ENCODE data around the gene MYLK.

The MYLK gene

GRCh38 chr3:123635717-123636116, 248.4 kb downstream of the MYLK start:
- in situ Hi-C loops (cut with MboI; ENCODE audit: low pct_unique_long_range_greater_than_20kb, low sequenced_read_pairs, unreplicated experiment): no loop called here
- no peak for DNase-seq (ENCODE audit: low spot score)
- TF ChIP-seq CTCF (IDR thresholded peaks at IDR 0.05; ENCODE audit: extremely low read depth, insufficient read depth, missing control alignments): no peak

- no peak for DNase-seq (ENCODE audit: low spot score)
- in situ Hi-C loops (cut with MboI; ENCODE audit: low pct_unique_long_range_greater_than_20kb, low sequenced_read_pairs, unreplicated experiment): no loop called here
- TF ChIP-seq CTCF (IDR thresholded peaks at IDR 0.05; ENCODE audit: extremely low read depth, insufficient read depth, missing control alignments): no peak
Observed at GRCh38 chr3:123635217-123635616, 248.9 kb downstream of the MYLK start.

GRCh38 chr3:123634149-123635051, 249.7 kb downstream of the MYLK start:
- in situ Hi-C loops (cut with MboI; ENCODE audit: low pct_unique_long_range_greater_than_20kb, low sequenced_read_pairs, unreplicated experiment): no loop called here
- TF ChIP-seq CTCF (IDR thresholded peaks at IDR 0.05; ENCODE audit: extremely low read depth, insufficient read depth, missing control alignments): no peak
- DNase-seq (ENCODE audit: low spot score): no peak

GRCh38 chr3:123633530-123633929, 250.6 kb downstream of the MYLK start:
- TF ChIP-seq CTCF (IDR thresholded peaks at IDR 0.05; ENCODE audit: extremely low read depth, insufficient read depth, missing control alignments): no peak
- in situ Hi-C loops (cut with MboI; ENCODE audit: low pct_unique_long_range_greater_than_20kb, low sequenced_read_pairs, unreplicated experiment): no loop called here
- no peak for DNase-seq (ENCODE audit: low spot score)

GRCh38 chr3:123632161-123632655, 251.9 kb downstream of the MYLK start:
- in situ Hi-C loops (cut with MboI; ENCODE audit: low pct_unique_long_range_greater_than_20kb, low sequenced_read_pairs, unreplicated experiment): no loop called here
- DNase-seq (ENCODE audit: low spot score): no peak
- no peak for TF ChIP-seq CTCF (IDR thresholded peaks at IDR 0.05; ENCODE audit: extremely low read depth, insufficient read depth, missing control alignments)

GRCh38 chr3:123629747-123630047, 254.4 kb downstream of the MYLK start:
- in situ Hi-C loops (cut with MboI; ENCODE audit: low pct_unique_long_range_greater_than_20kb, low sequenced_read_pairs, unreplicated experiment): no loop called here
- no peak for TF ChIP-seq CTCF (IDR thresholded peaks at IDR 0.05; ENCODE audit: extremely low read depth, insufficient read depth, missing control alignments)
- no peak for DNase-seq (ENCODE audit: low spot score)

All from GM13977 (cell line).